GM21576 (cell line): Measurements from ENCODE around the gene TTC24.
"Not testable (repeated sequence)": the region's sequence is repeated elsewhere in the genome, so short reads cannot be mapped to it uniquely, and the experiment has no call there.

Experiments
- ATAC-seq: cut with Tn5 transposase; IDR thresholded peaks from one replicate; pipeline ENCODE4 v1.9.1; 2021; ENCODE audit warnings: mild to moderate bottlenecking, moderate library complexity; ENCODE audit not compliant: unreplicated experiment

The TTC24 gene

DNA sequence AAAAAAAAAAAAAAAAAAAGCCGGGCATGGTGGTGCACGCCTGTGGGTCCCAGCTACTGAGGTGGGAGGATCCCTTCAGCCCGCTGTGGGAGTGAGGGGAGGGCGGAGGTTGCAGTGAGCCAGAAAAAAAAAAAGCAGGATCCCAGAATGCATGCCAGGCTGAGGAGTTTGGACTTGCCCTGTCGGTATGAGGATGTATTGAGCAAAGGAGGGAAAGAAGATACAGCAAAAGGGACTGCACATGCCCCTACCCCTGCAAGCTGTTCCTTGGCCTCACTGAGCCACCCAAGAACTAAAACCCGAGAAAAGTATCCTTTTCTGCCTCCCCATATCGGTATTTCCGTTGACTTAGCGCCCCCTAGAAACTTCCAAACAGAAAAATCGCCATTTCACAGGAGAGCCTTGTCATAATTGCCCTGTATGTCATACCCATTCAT, 23.1 kb downstream of the TTC24 start:
- ATAC-seq = no peak

DNA sequence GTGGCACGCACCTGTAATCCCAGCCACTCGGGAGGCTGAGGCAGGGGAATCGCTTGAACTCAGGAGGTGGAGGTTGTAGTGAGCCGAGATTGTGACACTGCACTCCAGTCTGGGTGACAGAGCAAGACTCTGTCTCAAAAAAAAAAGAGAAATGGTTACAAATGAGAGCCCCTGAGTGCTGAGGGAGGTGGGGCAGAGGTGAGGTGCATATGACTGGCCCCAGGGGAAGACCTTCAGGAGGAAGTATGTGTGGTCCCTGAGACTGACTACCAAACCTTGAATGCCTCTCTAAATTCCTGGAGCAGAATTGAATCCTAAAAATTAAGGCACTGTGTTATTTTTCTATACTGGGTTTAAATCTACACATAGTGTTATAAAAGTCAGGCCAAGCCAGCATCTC, 27.8 kb downstream of the TTC24 start:
- ATAC-seq = not testable (repeated sequence)

DNA sequence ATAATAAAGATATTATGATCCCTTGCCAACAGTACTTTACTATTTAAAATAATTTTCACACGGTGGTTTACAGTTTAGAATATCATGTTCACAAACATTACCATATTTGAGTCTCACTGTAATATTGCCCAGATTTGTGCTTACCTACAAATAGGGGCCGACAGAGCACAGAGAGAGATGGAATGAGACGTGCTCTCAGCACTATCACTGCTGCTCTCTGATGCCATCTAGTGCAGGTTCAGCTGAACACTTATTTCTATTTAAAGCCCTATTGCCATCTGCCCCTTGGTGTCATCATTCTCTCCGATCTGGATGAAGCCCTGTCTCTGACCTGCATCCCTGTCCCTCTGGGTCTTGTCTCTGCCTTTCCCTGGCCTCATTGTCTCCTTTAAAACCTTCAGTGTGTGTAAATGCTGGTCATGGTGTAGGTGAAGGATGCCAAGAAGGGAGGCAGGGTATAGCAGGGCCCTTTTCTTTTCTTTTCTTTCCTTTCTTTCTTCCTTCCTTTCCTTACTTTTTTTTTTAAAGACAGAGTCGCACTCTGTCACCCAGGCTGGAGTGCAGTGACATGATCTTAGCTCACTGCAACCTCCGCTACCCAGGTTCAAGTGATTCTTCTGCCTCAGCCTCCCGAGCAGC, 28.6 kb downstream of the TTC24 start:
- no peak for ATAC-seq

DNA sequence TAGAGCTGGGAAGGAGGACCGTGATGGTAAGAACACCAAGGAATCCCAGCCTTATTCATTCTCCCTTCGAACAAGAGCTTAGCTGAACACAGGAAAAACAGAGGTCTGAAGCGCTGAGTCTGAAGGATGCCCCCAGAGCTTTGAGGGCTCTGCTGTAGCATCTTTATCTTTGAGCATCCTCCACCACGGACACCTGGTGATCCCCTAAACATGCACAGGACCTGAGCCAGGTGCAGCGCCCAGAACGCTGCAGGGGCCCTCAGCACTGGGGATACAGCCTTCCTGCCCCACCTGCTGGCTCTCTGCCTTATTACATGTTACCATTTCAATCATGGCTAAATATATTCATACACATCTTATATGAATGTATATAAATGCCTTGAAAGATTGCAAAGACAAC, 29.5 kb downstream of the TTC24 start:
- ATAC-seq = peak; percentile 50

DNA sequence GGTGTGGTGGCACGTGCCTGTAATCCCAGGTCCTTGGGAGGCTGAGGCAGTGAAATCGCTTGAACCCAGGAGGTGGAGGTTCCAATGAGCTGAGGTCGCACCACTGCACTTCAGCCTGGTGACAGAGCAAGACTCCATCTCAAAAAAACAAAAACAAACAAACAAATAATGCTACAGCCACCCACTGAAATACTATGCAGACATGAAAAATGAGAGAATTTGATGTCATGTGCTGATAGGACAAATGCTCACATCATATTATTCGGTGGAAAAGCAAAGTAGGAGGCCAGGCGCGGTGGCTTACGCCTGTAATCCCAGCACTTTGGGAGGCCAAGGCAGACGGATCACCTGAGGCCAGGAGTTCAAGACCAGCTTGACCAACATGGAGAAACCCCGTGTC, 30.5 kb downstream of the TTC24 start:
- ATAC-seq = not testable (repeated sequence)

DNA sequence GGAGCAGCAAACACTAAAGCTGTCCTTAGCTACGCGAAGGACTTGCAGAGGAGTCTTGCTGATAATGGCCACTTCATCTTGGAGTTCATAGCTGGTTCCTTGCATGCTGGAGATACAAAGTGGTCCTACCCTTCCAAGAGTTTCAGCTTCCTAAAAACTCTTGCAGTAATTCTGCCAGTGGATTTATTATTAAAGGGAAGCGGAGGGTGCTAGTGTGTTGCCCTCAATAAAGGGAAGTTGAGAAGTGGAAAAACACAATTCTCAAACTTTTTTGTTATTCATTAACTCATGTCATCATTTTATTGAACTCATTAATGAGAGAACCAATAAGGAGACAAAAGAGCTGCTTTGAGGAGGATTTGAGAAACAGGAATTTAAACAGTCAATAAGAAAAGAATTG, 33.1 kb downstream of the TTC24 start:
- no peak for ATAC-seq

DNA sequence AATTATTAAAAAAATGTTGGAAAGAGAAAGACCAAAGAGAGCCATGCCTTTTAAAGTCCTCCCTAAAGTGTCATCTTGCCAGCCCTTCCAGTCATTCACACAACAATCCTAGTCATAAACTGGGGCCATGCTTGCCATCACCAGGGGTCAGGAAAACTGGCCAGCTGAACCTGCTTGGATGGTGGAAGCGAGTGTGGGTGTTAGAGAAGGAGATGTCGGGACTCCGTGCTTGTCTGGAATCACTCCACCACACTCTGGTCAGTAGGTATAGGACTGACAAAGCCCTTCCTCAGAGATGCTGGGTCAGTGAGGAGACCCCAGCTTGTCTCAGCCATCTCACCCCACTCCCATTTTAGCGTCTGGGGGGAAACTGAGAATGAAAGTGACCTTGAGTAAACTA, 36.4 kb downstream of the TTC24 start:
- ATAC-seq = no peak

DNA sequence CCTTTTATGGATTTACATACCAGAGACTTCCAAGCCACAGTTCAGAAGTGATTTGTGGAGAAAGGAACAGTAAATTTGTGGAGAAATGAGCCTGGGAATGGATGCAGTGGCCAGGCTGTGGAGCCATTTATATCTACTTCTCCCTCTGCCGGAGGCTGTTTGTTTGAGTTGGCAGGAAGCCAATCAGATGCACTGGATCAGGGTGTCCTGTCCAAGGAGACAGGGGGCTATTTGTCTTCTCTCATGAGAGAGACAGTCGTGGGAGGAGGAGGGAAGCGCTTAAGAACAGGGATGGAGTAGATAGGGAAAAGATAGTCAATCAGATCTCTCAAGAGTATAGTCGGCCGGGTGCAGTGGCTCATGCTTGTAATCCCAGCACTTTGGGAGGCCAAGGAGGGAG, 36.9 kb downstream of the TTC24 start:
- no peak for ATAC-seq

DNA sequence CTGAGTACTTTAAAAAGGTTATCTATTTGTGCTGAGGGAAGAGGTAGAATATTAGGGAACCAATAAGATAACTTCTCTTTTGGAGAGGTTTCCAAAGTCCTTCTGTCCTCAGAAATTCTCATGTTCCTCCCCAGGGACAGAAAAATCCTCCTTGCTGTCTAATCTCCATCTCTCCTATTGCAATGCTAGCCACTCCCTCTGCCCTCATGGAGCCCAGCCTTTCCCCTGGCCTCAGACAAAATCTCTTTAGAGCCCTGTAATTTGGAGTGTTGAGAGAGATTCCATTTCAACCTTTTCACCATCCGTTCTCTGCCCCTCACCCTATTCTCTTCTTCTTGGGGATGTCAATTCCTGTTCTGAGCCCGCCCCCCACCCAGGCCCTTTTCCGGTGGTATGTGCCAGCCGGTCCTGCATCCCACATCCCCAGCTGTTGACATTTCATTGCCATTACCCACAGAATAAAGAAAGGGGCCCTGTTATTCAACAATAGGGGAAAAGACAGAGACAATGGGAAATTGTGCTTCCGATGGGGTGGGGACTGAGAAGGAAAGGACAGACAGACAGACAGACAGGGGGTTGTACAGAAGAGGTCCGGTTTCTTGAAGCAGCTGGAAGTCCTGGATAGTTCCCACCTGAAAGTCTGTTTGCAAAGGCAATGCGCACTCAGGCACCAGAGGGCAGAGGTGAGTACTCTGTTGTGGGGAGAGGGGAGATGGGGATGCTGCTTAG, 39.5 kb downstream of the TTC24 start, which contains the start of gene HAPLN2:
HAPLN2 (plus strand) TSS at position 563 of the 729 bp plus-strand sequence. CDS start 4,076 bp downstream, outside the sequence.
- ATAC-seq = no peak

DNA sequence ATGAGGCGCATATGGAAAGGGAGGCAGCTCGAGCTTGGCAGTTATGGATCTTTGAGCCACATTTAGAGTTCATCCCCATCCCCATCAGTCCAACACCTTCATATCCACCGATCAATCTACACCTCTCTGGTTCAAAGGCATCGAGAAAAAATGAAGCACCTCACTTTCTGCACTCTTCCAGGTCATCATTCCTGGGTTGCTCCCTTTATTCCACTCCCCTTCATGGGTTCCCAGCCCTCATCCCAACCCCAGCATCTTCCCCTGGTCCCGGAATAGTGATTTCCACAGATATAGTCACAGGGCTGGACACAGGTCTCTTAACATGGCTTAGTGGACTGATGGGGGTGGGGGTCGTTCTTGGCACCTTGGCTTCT, 40.0 kb downstream of the TTC24 start:
- no peak for ATAC-seq

DNA sequence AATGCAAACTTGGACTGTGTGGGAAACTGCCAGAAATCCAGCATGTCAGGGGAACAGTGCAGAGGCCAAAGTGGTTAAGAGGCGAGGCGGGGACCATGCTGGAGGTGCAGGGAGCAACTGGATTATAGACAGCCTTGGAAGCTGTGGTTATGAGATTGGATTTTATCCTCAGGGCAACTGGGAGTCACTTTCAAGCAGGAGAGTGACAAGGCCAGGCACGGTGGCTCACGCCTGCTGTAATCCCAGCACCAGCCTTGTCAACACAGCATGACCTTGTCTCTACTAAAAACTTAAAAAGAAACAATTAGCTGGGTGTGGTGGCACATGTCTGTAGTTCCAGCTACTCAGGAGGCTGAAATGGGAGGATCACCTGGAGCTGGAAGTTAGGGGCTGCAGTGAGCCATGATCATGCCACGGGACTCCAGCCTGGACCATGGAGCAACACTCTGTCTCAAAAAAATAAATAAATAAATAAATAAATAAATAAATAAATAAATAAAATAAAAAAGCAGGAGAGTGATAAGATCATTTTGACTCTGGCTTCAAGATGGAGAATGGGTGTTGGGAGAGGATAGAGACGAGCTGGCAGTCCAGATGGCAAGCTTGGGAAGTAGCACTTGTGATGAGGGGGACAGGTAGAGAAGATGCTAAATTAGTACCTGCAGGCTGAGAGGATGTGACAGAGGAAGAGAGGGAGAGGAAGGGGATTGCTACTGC, 43.2 kb downstream of the TTC24 start:
- ATAC-seq = no peak

DNA sequence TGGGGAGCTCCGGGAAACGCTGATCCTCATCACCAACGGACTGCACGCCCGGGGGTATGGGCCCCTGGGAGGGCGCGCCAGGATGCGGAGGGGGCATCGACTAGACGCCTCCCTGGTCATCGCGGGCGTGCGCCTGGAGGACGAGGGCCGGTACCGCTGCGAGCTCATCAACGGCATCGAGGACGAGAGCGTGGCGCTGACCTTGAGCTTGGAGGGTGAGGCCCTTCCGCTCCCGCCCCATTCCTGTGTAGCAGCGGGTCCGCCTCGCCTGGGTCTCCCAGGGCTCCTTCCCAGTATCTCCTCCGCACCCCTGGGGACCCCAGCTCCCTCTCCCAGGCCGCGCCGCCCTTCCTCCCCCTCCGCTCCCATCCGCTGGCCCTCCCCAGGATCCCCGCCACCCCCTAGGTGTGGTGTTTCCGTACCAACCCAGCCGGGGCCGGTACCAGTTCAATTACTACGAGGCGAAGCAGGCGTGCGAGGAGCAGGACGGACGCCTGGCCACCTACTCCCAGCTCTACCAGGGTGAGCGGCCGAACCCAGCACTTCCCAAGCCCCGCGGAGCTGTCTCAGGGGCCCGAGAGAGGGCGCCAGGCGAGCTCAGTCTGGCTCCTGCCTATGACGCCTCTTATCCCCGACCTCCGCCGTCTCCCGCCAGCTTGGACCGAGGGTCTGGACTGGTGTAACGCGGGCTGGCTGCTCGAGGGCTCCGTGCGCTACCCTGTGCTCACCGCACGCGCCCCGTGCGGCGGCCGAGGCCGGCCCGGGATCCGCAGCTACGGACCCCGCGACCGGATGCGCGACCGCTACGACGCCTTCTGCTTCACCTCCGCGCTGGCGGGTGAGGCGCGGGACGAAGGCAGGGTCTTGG, 44.7 kb downstream of the TTC24 start:
- ATAC-seq = no peak

DNA sequence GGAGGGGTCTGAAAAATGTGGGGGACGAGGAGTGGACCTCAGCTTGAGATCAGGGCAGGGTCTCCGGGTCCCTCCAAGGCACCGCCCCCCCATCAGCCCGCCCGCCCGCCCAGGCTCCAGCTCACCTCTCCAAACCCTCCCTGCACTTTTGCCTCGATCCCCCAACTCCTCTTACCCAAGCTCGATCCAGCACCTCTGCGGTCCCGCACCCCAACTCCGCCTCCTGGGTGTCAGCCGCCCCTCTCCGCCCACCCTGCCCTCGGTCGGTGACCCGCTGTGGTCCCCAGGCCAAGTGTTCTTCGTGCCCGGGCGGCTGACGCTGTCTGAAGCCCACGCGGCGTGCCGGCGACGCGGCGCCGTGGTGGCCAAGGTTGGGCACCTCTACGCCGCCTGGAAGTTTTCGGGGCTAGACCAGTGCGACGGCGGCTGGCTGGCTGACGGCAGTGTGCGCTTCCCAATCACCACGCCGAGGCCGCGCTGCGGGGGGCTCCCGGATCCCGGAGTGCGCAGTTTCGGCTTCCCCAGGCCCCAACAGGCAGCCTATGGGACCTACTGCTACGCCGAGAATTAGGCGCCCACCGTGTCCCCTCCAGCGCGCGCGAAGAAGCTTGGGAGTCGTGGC, 45.4 kb downstream of the TTC24 start:
- ATAC-seq = no peak

DNA sequence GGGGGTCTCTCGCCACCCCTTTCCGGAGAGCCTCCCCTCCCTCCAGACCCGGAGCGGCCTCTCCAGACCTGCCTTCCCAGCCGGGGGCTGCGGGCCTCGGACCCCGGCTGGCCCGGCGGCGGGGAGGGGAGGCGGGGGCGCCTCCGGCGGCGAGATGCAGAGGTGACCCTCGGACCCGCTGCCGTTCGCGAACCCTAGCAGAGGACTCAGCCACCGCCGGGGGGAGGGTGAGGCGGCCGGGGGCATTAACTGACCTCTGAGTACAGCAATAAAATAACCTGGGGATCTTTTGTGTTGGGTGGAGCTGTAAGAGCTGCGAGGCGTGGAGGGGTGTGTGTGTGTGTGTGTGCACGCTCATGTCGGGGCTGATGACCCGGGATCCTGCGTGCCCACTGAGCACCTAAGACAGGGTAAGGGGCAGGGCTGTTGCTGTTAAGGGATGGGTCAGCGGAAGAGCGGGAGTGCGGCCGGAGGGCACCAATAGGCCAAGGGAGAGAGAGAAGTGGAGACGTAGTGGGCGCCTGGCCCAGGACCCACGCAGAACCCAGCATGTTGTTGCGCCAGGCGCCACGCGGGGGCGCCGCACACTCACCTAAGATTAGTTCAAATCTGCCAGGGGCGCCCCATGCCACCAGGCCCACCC, 46.0 kb downstream of the TTC24 start:
- no peak for ATAC-seq

DNA sequence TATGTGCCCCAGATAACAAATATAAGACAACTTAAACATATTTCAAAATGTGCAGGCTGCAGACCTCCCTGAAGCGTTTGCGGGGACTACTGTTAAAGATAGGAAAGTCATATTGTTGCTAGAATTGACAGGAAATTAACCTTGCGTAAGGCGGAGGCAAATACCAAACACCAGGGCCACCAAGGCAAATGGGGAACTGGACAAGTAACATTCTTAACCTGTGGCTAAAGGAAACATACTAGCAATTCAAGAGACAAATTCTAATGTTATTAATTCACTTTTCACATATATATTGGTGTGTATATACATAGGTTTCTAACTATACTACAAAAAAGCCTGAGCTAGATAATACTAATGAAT, 46.5 kb downstream of the TTC24 start:
- ATAC-seq = no peak

DNA sequence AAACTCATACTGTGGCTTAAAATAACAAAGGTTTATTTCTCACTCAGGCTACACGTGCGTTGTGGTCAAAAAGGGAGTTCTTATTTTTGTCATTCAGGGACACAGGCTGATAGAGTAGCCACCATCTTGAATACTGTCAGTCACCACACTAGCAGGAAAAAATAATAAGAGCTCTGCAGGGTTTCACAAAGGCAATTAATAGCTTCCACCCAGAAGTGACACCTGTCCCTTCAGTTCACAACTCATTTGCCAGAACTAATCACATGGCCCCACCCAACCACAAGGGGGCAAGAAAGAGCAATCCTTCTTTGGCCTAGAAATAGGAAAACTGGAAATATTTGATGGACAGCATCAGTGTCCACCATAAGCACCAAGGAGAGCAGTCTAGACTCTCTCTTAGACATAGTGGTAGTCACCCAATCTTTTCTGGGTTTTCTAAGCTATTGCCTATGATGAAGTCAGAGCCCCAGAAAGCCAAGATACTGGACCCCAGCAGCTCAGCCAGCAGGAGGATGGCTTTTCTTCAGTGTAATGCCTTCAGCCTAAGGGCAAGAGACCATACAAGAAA, 47.9 kb downstream of the TTC24 start:
- ATAC-seq = no peak

DNA sequence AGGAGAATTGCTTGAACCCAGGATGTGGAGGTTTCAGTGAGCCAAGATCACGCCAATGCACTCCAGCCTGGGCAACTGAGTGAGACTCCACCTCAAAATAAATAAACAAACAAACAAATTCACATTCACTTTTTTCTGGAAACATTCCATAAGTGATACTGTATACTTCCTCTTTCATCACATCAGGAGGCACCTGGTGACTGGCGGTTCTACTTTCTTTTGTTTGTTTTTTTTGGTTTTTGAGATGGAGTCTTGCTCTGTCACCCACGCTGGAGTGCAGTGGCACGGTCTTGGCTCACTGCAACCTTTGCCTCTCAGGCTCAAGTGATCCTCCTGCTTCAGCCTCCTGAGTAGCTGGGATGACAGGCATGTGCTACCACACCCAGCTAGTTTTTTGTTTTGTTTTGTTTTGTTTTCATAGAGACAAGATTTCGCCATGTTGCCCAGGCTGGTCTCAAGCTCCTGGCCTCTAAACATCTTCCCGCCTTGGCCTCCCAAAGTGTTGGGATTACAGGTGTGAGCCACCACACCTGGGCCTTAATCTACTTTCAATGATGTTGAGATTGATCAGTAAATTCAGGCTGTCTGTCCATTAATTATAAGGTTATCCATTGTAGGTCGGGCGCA, 50.4 kb downstream of the TTC24 start:
- no peak for ATAC-seq

DNA sequence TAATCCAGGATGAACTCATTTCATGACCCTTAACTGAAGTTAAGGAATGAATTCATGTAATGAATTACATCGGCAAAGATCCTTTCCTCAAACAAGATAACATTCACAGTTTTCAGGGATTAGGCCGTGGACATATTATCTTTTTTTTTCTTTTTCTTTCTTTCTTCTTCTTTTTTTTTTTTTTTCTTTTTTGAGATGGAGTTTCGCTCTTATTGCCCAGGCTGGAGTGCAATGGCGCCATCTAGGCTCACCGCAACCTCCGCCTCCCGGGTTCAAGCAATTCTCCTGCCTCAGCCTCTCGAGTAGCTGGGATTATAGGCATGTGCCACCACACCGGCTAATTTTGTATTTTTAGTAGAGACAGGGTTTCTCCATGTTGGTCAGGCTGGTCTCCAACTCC, 51.6 kb downstream of the TTC24 start:
- ATAC-seq = not testable (repeated sequence)

DNA sequence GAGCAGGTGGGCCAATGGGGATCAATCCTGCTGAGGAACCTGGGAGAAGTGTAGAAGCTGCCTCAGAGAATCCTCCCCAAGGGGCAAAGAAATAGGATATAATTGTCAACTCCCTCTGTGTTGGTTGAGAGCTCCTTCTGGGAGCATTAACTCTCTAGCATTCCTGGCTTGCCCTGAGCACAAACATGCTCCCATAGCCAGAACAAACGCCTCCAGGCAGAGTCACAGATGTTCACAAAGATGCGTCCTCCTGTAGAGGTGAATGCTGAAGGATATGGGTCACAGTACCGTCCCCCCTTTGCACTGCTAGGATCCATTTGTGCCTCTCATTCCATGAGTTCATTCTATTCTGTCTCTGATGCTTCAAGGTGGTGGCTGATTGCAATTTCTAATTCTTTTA, 52.8 kb downstream of the TTC24 start:
- ATAC-seq = no peak
